IMR-90 (cell line): Measurements from ENCODE around the gene PPP2R5E. TPM values are rescaled to one million over a fixed set of nuclear protein-coding genes. Genes with fewer than 3 reads are reported as not detected.

Source experiments
- ATAC-seq: fragments of 200-7000 bp; cut with Tn5 transposase; 2 replicates; pipeline ENCODE4 v1.9.1; 2020; ENCODE audit warnings: low read depth, mild to moderate bottlenecking, moderate library complexity
- BruUV-seq: library from RNA; stranded (reverse); fragments of 400-500 nt; replicated peaks from 2 replicates; lab custom pipeline; 2021; lab: Mats Ljungman, UMichigan
- CTCF ChIA-PET: fragments of 300-600 bp; formaldehyde crosslinking; extraction: SDS; loops from one replicate; lab custom pipeline; 2021; ENCODE audit warnings: antibody characterized with exemption; lab: Yijun Ruan, JAX
- POLR2A ChIA-PET: fragments of 300-600 bp; sonication (Branson Sonifier 250); formaldehyde crosslinking; loops from one replicate; lab custom pipeline; 2022; ENCODE audit warnings: antibody characterized with exemption; ENCODE audit not compliant: unreplicated experiment; lab: Charles Lee
- DNase-seq: peaks from one replicate; pipeline ENCODE4 v3.0.0; 2013
- H2AFZ ChIP-seq: replicated peaks from 2 replicates; pipeline ENCODE3; 2013; ENCODE audit warnings: low read length, mild to moderate bottlenecking; ENCODE audit not compliant: poor library complexity
- H2AK5ac ChIP-seq: 2 replicates; pipeline ENCODE4 v1.6.1; 2013; ENCODE audit warnings: low read depth, low read length, inconsistent platforms
- H2AK9ac ChIP-seq: replicated peaks from 2 replicates; pipeline ENCODE3; 2013; ENCODE audit warnings: mild to moderate bottlenecking, low read depth, low read length, moderate library complexity; ENCODE audit not compliant: poor library complexity
- H2BK120ac ChIP-seq: 2 replicates; pipeline ENCODE4 v1.6.1; 2013; ENCODE audit warnings: low read depth, low read length, inconsistent platforms
- H2BK15ac ChIP-seq: 3 replicates; pipeline ENCODE4 v1.6.1; 2013; ENCODE audit warnings: low read depth, low read length, inconsistent platforms
- H2BK20ac ChIP-seq: 2 replicates; pipeline ENCODE4 v1.6.1; 2013; ENCODE audit warnings: low read depth, mild to moderate bottlenecking, inconsistent platforms, low read length, moderate library complexity
- H2BK5ac ChIP-seq: 2 replicates; pipeline ENCODE4 v1.6.1; 2013; ENCODE audit warnings: mild to moderate bottlenecking, low read depth, low read length, inconsistent platforms; ENCODE audit not compliant: poor library complexity, severe bottlenecking
- H3K14ac ChIP-seq: replicated peaks from 2 replicates; pipeline ENCODE4 v1.6.1; 2013; ENCODE audit warnings: low read depth, low read length, inconsistent platforms
- H3K18ac ChIP-seq: 2 replicates; pipeline ENCODE4 v1.6.1; 2013; ENCODE audit warnings: low read depth, low read length, control low read depth
- H3K23ac ChIP-seq: 2 replicates; pipeline ENCODE4 v1.6.1; 2013; ENCODE audit warnings: low read depth, low read length, inconsistent platforms
- H3K27ac ChIP-seq: 2 replicates; pipeline ENCODE4 v1.5.1; 2013; ENCODE audit warnings: mild to moderate bottlenecking, control low read depth, low read length; ENCODE audit not compliant: insufficient read depth
- H3K27me3 ChIP-seq: 2 replicates; pipeline ENCODE4 v1.6.1; 2013; ENCODE audit warnings: low read length; ENCODE audit not compliant: control insufficient read depth, insufficient read depth
- H3K36me3 ChIP-seq: 2 replicates; pipeline ENCODE4 v1.6.1; 2013; ENCODE audit warnings: low read length, mixed read lengths; ENCODE audit not compliant: control insufficient read depth, insufficient read depth
- H3K4ac ChIP-seq: 2 replicates; pipeline ENCODE4 v1.6.1; 2013; ENCODE audit warnings: low read depth, low read length, inconsistent platforms
- H3K4me1 ChIP-seq: 2 replicates; pipeline ENCODE4 v1.6.1; 2013; ENCODE audit warnings: low read length, mixed read lengths; ENCODE audit not compliant: control insufficient read depth, insufficient read depth
- H3K4me2 ChIP-seq: 2 replicates; pipeline ENCODE4 v1.6.1; 2013; ENCODE audit warnings: low read depth, mild to moderate bottlenecking, control low read depth, low read length, moderate library complexity
- H3K4me3 ChIP-seq: 2 replicates; pipeline ENCODE4 v1.5.1; 2013; ENCODE audit warnings: low read depth, mild to moderate bottlenecking, control low read depth, low read length, moderate library complexity; ENCODE audit not compliant: insufficient read depth
- H3K56ac ChIP-seq: 2 replicates; pipeline ENCODE4 v1.6.1; 2013; ENCODE audit warnings: low read length, inconsistent platforms; ENCODE audit not compliant: insufficient read depth; ENCODE audit errors: extremely low read depth
- H3K79me1 ChIP-seq, 2 experiments: 2 replicates each; pipeline ENCODE4 v1.6.1; 2013; ENCODE audit warnings: low read length in 2 of 2, inconsistent platforms in 1 of 2, low read depth in 1 of 2
- H3K9ac ChIP-seq: 2 replicates; pipeline ENCODE4 v1.6.1; 2013; ENCODE audit warnings: low read depth, low read length, control low read depth
- H3K9me1 ChIP-seq: 2 replicates; pipeline ENCODE4 v1.6.1; 2013; ENCODE audit warnings: low read length, inconsistent platforms; ENCODE audit not compliant: insufficient read depth
- H3K9me3 ChIP-seq: 2 replicates; pipeline ENCODE4 v1.6.1; 2013; ENCODE audit warnings: low read length; ENCODE audit not compliant: control insufficient read depth, insufficient read depth
- H4K20me1 ChIP-seq: 2 replicates; pipeline ENCODE4 v1.6.1; 2013; ENCODE audit warnings: low read length, inconsistent platforms; ENCODE audit not compliant: insufficient read depth
- H4K5ac ChIP-seq: 2 replicates; pipeline ENCODE4 v1.6.1; 2013; ENCODE audit warnings: mild to moderate bottlenecking, low read depth, low read length, control low read depth
- H4K8ac ChIP-seq, 2 experiments: 2 replicates each; pipeline ENCODE4 v1.6.1; 2013; ENCODE audit warnings: low read depth in 2 of 2, low read length in 2 of 2, control low read depth in 1 of 2, inconsistent platforms in 1 of 2
- H4K91ac ChIP-seq: 2 replicates; pipeline ENCODE4 v1.6.1; 2013; ENCODE audit warnings: low read depth, low read length, inconsistent platforms; ENCODE audit not compliant: insufficient read depth
- CHD1 ChIP-seq: IDR thresholded peaks from 2 replicates; pipeline ENCODE4 v1.6.1; 2012; ENCODE audit warnings: low read depth, low read length, improper control_type of control experiment
- RFX5 ChIP-seq: IDR thresholded peaks from 2 replicates; pipeline ENCODE4 v1.8.0; 2012; ENCODE audit warnings: low read depth, mild to moderate bottlenecking, low read length, moderate library complexity
- SMC3 ChIP-seq: fragments of 150-350 bp; IDR thresholded peaks from 2 replicates; pipeline ENCODE4 v1.6.1; 2016; ENCODE audit warnings: low read depth, mild to moderate bottlenecking, antibody characterized with exemption, low read length, moderate library complexity
- WGBS, 2 experiments: methylation state at CpG; one replicate each; pipeline versions ENCODE4 v1.1.5 to v1.1.7; 2013; ENCODE audit warnings: missing lambda C conversion rate in 2 of 2; ENCODE audit not compliant: insufficient read length in 1 of 2; ENCODE audit errors: extremely low coverage in 2 of 2; 5-methylcytosine and 5-hydroxymethylcytosine counted together
- dilution Hi-C: fragments of 300-500 bp; cut with HindIII; formaldehyde crosslinking; loops from one replicate; pipeline ENCODE4 v1.14.3; 2018; ENCODE audit warnings: low sequenced_read_pairs; ENCODE audit not compliant: unreplicated experiment
- in situ Hi-C: fragments of 300-500 bp; cut with MboI; formaldehyde crosslinking; loops from 3 replicates; pipeline ENCODE4 v1.14.3; 2019; ENCODE audit warnings: low sequenced_read_pairs, inconsistent platforms, mixed read lengths
- intact Hi-C: fragments of 100-400 bp; cut with micrococcal nuclease; formaldehyde crosslinking; loops from 2 replicates; pipeline ENCODE4 v1.10.0; 2022
- polyA plus RNA-seq, 3 experiments: library from polyadenylated mRNA; depleted of rRNA; stranded (reverse); fragments of >200 nt; gene quantifications; 2 replicates each; pipeline ENCODE4 v1.2.3, GENCODE V29; 2012; ENCODE audit warnings: low replicate concordance in 1 of 3
- total RNA-seq: library from RNA; depleted of rRNA; stranded (reverse); fragments of >200 nt; gene quantifications from 2 replicates; pipeline ENCODE4 v1.2.3, GENCODE V29; 2012
- TF ChIP-seq, protein P1 (sequence below): fragments of 150-350 bp; IDR thresholded peaks from 2 replicates; pipeline ENCODE4 v1.6.1; 2016; ENCODE audit warnings: low read depth, mild to moderate bottlenecking, low read length, moderate library complexity, borderline replicate concordance

PPP2R5E gene
- total and polyA plus RNA-seq, 2 of the 4 experiments (the other 2 are of a cell fraction), result 9.7 to 12.2 TPM

DNA sequence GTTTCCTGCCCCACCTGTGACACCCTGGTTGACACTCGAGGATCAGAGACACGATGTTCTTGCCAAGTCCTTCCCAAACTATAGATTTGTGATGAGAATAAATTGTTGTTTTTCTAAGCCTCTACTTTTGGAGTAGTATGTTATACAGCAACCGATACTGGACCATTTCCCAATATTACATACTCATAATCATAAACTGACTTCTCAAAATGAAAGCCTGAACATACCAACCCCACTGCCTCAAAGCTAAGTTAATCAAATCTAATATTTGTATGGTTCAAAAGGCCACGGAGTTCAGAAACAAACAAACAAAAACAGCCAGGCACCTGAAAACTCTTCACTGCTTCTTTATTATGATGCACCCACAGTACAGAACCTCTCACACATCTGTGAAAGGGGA is 172.1 kb downstream of the PPP2R5E start:
- dilution Hi-C loops (no loop called here), in situ Hi-C loops (no loop called here), intact Hi-C loops (loop anchor here (5.0 kb wide), 1 partner anchor 1209 kb away; no protein-coding TSS in a partner anchor)
- Histone ChIP-seq H2BK20ac (no peak overlapping the region), H4K8ac (no peak overlapping the region), H4K91ac (no peak overlapping the region), H3K9ac (no peak overlapping the region), H2BK5ac (no peak overlapping the region), H3K4me2 (no peak overlapping the region), H2AK9ac (no peak overlapping the region), H3K9me1 (peaks cover 3% of the 10 kb centered on the region; the same call in 1 of the 2 replicates), H3K14ac (no peak overlapping the region), H3K4ac (no peak overlapping the region), H3K4me3 (no peak overlapping the region), H3K23ac (no peak overlapping the region), H3K79me1 (no peaks in the 10 kb centered on the region; a peak in 1 of 4 replicates), H2AFZ (no peak overlapping the region), H4K20me1 (no peaks in the 10 kb centered on the region), H3K27ac (no peak overlapping the region), H3K9me3 (no peaks in the 10 kb centered on the region), H4K5ac (no peak overlapping the region), H3K56ac (no peak overlapping the region), H2BK15ac (no peak overlapping the region), H3K4me1 (no peaks in the 10 kb centered on the region), H3K36me3 (peaks cover 3% of the 10 kb centered on the region), H3K18ac (no peak overlapping the region), H3K27me3 (no peaks in the 10 kb centered on the region), H2BK120ac (no peak overlapping the region), H2AK5ac (no peak overlapping the region)
- no peak for DNase-seq
- POLR2A ChIA-PET, result no interaction called here
- TF ChIP-seq RFX5 (no peak), SMC3 (no peak), CHD1 (no peak)
- TF ChIP-seq, protein P1, sequence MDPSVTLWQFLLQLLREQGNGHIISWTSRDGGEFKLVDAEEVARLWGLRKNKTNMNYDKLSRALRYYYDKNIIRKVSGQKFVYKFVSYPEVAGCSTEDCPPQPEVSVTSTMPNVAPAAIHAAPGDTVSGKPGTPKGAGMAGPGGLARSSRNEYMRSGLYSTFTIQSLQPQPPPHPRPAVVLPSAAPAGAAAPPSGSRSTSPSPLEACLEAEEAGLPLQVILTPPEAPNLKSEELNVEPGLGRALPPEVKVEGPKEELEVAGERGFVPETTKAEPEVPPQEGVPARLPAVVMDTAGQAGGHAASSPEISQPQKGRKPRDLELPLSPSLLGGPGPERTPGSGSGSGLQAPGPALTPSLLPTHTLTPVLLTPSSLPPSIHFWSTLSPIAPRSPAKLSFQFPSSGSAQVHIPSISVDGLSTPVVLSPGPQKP, result no peak
- CTCF ChIA-PET, result interaction anchor here (0.7 kb wide), 1 partner anchor 1365 kb away, joined by 3 read pairs; no protein-coding TSS in a partner anchor
- no TSS peak for BruUV-seq
- WGBS, 2 experiments, result no CpG with 5 or more reads among the region's 4 CpGs
- ATAC-seq, result no peak
